Measurements from ENCODE around the gene YPEL1.

The YPEL1 gene

GRCh38 chr22:21711851-21712250 lies 23.7 kb downstream of the YPEL1 start:
- DNase-seq (ENCODE audit: low read depth in 2 of 2) = no peak
- no peak overlapping the region for H3K4me3 ChIP-seq (replicated peaks in 1 of 2; ENCODE audit: low read depth in 2 of 2, low read length in 2 of 2)
- TF ChIP-seq CTCF (IDR thresholded peaks at IDR 0.05; ENCODE audit: low read depth, low read length) = no peak

DNA sequence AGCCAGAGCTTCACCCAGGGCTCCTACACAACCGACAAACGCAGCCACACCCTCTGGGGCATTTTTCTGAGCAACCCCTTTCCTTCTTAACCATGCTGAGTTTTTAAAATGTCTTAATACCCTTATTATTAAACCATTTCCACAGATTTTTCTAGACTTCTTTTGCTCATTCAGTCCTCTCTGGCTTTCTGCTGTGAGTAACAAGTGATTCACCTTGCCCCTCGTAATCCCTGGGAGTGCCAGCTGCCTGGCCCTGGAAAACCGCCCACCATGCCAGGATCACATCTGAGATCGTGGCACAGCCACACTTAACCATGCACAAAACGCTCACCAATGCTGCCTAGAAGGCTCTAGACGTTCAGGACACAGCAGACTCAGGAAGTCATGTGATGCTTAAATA lies 25.4 kb downstream of the YPEL1 start:
- TF ChIP-seq CTCF (IDR thresholded peaks at IDR 0.05; ENCODE audit: low read depth, low read length) = no peak
- H3K4me3 ChIP-seq (replicated peaks in 1 of 2; ENCODE audit: low read depth in 2 of 2, low read length in 2 of 2) = no peak overlapping the region
- DNase-seq (ENCODE audit: low read depth in 2 of 2) = peak in 1 of 2 donors; percentile 12

DNA sequence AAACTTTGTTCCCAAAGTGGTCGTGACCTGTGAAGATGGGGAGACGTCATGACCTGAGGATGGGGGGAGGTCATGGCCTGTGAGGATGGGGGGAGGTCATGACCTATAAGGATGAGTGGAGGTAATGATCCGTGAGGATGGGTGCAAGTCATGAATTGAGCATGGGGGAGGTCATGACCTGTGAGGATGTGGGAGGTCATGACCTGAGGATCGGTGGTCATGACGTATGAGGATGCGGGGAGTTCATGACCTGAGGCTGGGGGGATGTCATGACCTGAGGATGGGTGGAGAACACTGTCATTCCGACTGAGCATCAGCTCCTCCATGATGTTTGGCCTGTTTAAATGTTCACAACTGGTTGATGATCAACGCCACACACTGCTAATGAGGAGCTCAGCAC lies 25.9 kb downstream of the YPEL1 start:
- no peak overlapping the region for H3K4me3 ChIP-seq (replicated peaks in 1 of 2; ENCODE audit: low read depth in 2 of 2, low read length in 2 of 2)
- no peak for TF ChIP-seq CTCF (IDR thresholded peaks at IDR 0.05; ENCODE audit: low read depth, low read length)
- no peak for DNase-seq (ENCODE audit: low read depth in 2 of 2)

GRCh38 chr22:21708960-21709359 lies 26.6 kb downstream of the YPEL1 start:
- TF ChIP-seq CTCF (IDR thresholded peaks at IDR 0.05; ENCODE audit: low read depth, low read length) = no peak
- DNase-seq (ENCODE audit: low read depth in 2 of 2) = no peak

GRCh38 chr22:21707677-21708076 lies 27.9 kb downstream of the YPEL1 start:
- H3K4me3 ChIP-seq (replicated peaks in 1 of 2; ENCODE audit: low read depth in 2 of 2, low read length in 2 of 2) = no peak overlapping the region
- no peak for TF ChIP-seq CTCF (IDR thresholded peaks at IDR 0.05; ENCODE audit: low read depth, low read length)
- peak in 1 of 2 donors; percentile 15 for DNase-seq (ENCODE audit: low read depth in 2 of 2)

More at GRCh38 chr22:21708960-21709359, 26.6 kb downstream of the YPEL1 start:
- H3K4me3 ChIP-seq (replicated peaks in 1 of 2; ENCODE audit: low read depth in 2 of 2, low read length in 2 of 2) = no peak overlapping the region

GRCh38 chr22:21703684-21704316 lies 31.8 kb downstream of the YPEL1 start:
- no peak for DNase-seq (ENCODE audit: low read depth in 2 of 2)
- no peak for TF ChIP-seq CTCF (IDR thresholded peaks at IDR 0.05; ENCODE audit: low read depth, low read length)

More at GRCh38 chr22:21703684-21704316, 31.8 kb downstream of the YPEL1 start:
- no peak overlapping the region for H3K4me3 ChIP-seq (replicated peaks in 1 of 2; ENCODE audit: low read depth in 2 of 2, low read length in 2 of 2)
